Esophagus squamous epithelium (tissue), 5 donors: ENCODE data around the gene SARS2. TPM values are rescaled to one million over a fixed set of nuclear protein-coding genes. Genes with fewer than 3 reads are reported as not detected.

Experiments used
- DNase-seq: peaks from one replicate; lab custom pipeline; 2025; lab: John Stamatoyannopoulos, UW
- H3K27ac ChIP-seq, 4 donors: fragments of 200-600 bp; sonication (generic); one replicate each; pipeline ENCODE4 v1.5.1; 2016 to 2019; ENCODE audit warnings: mild to moderate bottlenecking in 1 of 4
- H3K27me3 ChIP-seq, 4 donors: fragments of 200-600 bp; sonication (generic); 1 replicate in 3 of 4; 2 replicates in 1 of 4; pipeline versions ENCODE4 v1.5.1 to v1.6.0; 2017 to 2021; ENCODE audit warnings: antibody characterized with exemption in 1 of 4
- H3K36me3 ChIP-seq, 3 donors: fragments of 200-600 bp; sonication (generic); one replicate each; pipeline ENCODE4 v1.5.1; 2016 to 2019
- H3K4me1 ChIP-seq, 3 donors: fragments of 200-600 bp; sonication (generic); one replicate each; pipeline ENCODE4 v1.5.1; 2017 to 2019
- H3K4me3 ChIP-seq, 4 donors: fragments of 200-600 bp; sonication (generic); 1 replicate in 3 of 4; 2 replicates in 1 of 4; pipeline ENCODE4 v1.5.1; 2016 to 2019; ENCODE audit warnings: mild to moderate bottlenecking in 2 of 4, moderate library complexity in 1 of 4
- H3K9me3 ChIP-seq, 3 donors: fragments of 200-600 bp; sonication (generic); one replicate each; pipeline ENCODE4 v1.5.1; 2016 to 2019
- POLR2A ChIP-seq, 4 donors: fragments of 450-650 bp; IDR thresholded peaks; one replicate each; pipeline ENCODE4 v1.6.1; 2017; ENCODE audit warnings: antibody characterized with exemption in 4 of 4, mild to moderate bottlenecking in 4 of 4, moderate library complexity in 3 of 4
- WGBS, 2 donors: methylation state at CpG; one replicate each; pipeline ENCODE4 v1.1.5; 2018; 5-methylcytosine and 5-hydroxymethylcytosine counted together
- intact Hi-C: fragments of 100-400 bp; cut with DNase I; formaldehyde crosslinking; loops from one replicate; pipeline ENCODE4 v1.15.0; 2022
- total RNA-seq, 4 donors: library from RNA; depleted of rRNA; stranded (reverse); fragments of >200 nt; gene quantifications; one replicate each; pipeline ENCODE4 v1.1.0, GENCODE V29; 2016
- TF ChIP-seq, protein P1 (sequence below), 6 experiments: fragments of 450-650 bp in 4 of 6; fragments of 200-600 bp in 2 of 6; sonication (generic) in 2 of 6; IDR thresholded peaks; one replicate each; pipeline ENCODE4 v1.5.1; 2016 to 2019; ENCODE audit warnings: antibody characterized with exemption in 6 of 6, mild to moderate bottlenecking in 4 of 6, moderate library complexity in 4 of 6
- donor health status: DM: yes; HTN: yes; CAD: no.

Gene SARS2
- total RNA-seq, 4 donors from 2014 or later: 21.2 to 32.7 (median 25.2) TPM

GRCh38 chr19:38956264-38956663, 25.7 kb upstream of the SARS2 start:
- DNase-seq: no peak
- intact Hi-C loops: no loop called here
- no peaks in the 10 kb centered on the region for H3K4me1 ChIP-seq
- TF ChIP-seq POLR2A (IDR thresholded peaks at IDR 0.05): no peak
- TF ChIP-seq, protein P1, sequence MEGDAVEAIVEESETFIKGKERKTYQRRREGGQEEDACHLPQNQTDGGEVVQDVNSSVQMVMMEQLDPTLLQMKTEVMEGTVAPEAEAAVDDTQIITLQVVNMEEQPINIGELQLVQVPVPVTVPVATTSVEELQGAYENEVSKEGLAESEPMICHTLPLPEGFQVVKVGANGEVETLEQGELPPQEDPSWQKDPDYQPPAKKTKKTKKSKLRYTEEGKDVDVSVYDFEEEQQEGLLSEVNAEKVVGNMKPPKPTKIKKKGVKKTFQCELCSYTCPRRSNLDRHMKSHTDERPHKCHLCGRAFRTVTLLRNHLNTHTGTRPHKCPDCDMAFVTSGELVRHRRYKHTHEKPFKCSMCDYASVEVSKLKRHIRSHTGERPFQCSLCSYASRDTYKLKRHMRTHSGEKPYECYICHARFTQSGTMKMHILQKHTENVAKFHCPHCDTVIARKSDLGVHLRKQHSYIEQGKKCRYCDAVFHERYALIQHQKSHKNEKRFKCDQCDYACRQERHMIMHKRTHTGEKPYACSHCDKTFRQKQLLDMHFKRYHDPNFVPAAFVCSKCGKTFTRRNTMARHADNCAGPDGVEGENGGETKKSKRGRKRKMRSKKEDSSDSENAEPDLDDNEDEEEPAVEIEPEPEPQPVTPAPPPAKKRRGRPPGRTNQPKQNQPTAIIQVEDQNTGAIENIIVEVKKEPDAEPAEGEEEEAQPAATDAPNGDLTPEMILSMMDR (IDR thresholded peaks at IDR 0.05): no peak
- no peak overlapping the region for H3K27ac ChIP-seq
- 86 to 88% methylated on average over 2 of the region's 2 CpGs for WGBS, 2 donors
- no peaks in the 10 kb centered on the region for H3K27me3 ChIP-seq
- peaks cover 0 to 9% (median 0%) of the 10 kb centered on the region in 3 donors for H3K36me3 ChIP-seq
- H3K9me3 ChIP-seq: no peaks in the 10 kb centered on the region
- H3K4me3 ChIP-seq: no peak overlapping the region

DNA sequence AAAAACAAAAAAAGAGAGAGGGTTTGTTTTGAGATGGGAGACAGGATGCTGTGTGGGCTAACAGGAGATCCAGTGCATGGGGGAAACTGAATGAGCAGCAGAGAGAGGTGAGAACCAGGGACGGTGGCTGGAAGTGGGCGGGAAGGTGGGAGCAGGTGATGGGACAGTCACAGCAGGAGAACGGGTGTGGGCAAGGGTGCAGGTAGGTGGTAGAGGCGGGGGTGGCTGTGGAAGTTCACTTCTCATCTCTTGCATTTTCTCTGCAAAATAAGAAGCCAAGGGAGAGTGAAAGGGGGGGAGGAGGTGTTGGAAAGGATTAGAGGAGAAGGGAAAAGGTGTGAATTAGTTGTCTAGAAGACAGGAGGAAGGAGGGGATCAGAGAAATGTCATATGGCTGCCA, 23.1 kb upstream of the SARS2 start:
- intact Hi-C loops: no loop called here
- peaks cover 0 to 9% (median 0%) of the 10 kb centered on the region in 3 donors for H3K36me3 ChIP-seq
- H3K4me1 ChIP-seq: peaks cover 6 to 14% (median 10%) of the 10 kb centered on the region in 3 donors
- 71 to 72% methylated on average over 4 of the region's 4 CpGs for WGBS, 2 donors
- no peaks in the 10 kb centered on the region for H3K27me3 ChIP-seq
- no peak overlapping the region for H3K27ac ChIP-seq
- H3K9me3 ChIP-seq: no peaks in the 10 kb centered on the region
- no peak for DNase-seq
- TF ChIP-seq, protein P1 (IDR thresholded peaks at IDR 0.05): no peak
- no peak for TF ChIP-seq POLR2A (IDR thresholded peaks at IDR 0.05)
- no peak overlapping the region for H3K4me3 ChIP-seq

DNA sequence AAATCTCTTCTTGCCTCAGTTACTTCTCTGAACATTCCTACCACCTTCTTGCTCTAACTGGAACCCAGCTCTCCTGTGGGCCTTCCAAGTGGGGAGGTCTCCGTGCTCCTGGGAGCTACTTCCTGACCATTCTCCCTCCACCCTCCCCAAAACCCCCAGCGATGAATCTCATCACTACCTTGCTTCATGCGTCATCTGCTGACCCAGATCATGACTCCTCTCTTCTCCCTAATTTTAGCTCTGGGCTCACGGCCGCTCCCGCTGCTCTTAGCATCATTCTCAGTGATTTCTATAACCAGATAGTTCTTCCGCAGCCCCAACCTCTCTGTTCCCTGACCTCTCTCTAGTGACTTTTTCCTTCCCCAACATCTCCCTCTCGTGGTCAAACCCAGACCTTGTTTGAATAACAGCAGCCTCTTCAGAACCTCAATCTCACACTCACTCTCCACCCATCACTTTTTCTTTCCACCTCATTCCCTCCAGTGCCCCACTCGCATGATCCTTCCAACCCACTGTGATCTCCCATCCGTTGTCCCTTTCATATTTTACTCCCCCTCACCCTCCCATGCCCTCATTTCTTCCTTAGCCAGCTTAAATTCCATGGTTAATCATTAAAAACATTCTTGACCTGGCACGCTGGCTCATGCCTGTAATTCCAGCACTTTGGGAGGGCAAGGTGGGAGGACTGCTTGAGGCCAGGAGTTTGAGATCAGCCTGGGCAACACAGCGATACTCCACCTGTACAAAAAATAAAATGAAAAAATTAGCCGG, 22.0 kb upstream of the SARS2 start:
- no peak for DNase-seq
- H3K4me1 ChIP-seq: peaks cover 6 to 14% (median 10%) of the 10 kb centered on the region in 3 donors
- 66 to 71% methylated on average over 11 to 13 of the region's 13 CpGs for WGBS, 2 donors
- no peaks in the 10 kb centered on the region for H3K9me3 ChIP-seq
- no peak for TF ChIP-seq POLR2A (IDR thresholded peaks at IDR 0.05)
- TF ChIP-seq, protein P1 (IDR thresholded peaks at IDR 0.05): peak in 1 of 6 experiments; percentile 13
- no peak overlapping the region for H3K27ac ChIP-seq
- no peaks in the 10 kb centered on the region for H3K27me3 ChIP-seq
- intact Hi-C loops: no loop called here
- peaks cover 0 to 6% (median 0%) of the 10 kb centered on the region in 3 donors for H3K36me3 ChIP-seq
- no peak overlapping the region for H3K4me3 ChIP-seq

DNA sequence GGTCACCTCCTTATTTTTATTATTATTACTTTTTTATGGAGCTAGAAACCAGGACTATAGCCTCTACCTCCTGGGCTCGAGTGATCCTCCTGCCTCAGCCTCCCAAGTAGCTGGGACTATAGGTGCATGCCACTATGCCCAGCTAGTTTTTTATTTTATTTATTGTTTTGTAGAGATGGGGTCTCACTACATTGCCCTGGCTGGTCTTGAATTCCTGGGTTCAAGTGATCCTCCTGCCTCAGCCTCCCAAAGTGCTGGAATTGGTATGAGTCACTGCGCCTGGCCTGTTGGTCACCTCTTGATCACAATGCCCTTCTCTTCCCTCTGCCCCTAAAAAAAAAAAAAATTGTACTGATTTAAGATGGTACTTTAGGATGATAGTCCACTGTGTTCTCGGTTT, 20.6 kb upstream of the SARS2 start:
- H3K27ac ChIP-seq: no peak overlapping the region
- H3K36me3 ChIP-seq: peaks cover 0 to 8% (median 0%) of the 10 kb centered on the region in 3 donors
- no peak for DNase-seq
- H3K27me3 ChIP-seq: no peaks in the 10 kb centered on the region
- H3K9me3 ChIP-seq: no peaks in the 10 kb centered on the region
- WGBS, 2 donors: 75 to 86% methylated on average over 3 of the region's 3 CpGs
- peaks cover 6 to 14% (median 10%) of the 10 kb centered on the region in 3 donors for H3K4me1 ChIP-seq
- H3K4me3 ChIP-seq: no peak overlapping the region
- intact Hi-C loops: no loop called here
- no peak for TF ChIP-seq POLR2A (IDR thresholded peaks at IDR 0.05)
- TF ChIP-seq, protein P1 (IDR thresholded peaks at IDR 0.05): no peak

DNA sequence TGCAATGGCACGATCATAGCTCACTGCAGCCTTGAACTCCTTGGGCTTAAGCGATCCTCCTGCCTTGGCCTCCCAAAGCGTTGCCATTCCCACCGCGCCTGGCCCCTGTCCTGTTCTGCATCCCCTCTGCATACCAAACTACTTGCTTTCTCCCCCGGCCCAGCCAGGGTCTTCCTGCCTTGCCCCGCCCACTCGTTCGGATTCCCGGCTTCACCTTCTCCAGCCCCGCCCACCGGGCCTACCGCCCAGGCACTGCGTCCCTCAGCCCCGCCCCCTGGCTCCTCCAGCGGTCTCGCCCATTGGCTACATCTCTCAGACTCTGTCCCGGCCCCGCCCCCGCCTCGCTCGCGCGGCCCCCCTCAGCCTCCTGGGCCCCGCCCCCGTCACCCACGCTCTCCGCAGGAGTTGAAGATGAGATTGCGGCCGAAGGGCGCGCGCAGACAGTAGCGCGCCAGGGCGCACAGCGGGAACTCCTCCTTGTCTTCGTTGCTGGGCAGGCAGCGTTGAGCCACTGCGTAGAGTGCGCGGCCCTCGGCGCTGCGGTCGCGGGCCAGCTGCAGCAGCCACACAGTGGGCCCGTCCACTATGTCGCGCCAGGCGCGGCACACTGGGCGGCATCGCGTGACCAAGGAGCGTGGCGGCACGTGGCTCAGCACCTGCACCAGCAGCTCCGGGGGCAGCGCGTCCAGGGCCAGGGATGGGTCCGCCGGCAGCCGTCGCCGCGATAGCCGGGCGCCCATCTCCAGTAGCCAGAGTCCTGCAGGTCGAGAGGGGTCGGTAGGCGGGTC, 19.2 kb upstream of the SARS2 start:
- TF ChIP-seq POLR2A (IDR thresholded peaks at IDR 0.05): no peak
- TF ChIP-seq, protein P1 (IDR thresholded peaks at IDR 0.05): no peak
- WGBS, 2 donors: 12 to 16% methylated on average over 31 to 38 of the region's 72 CpGs
- Histone ChIP-seq H3K27ac (no peak overlapping the region), H3K4me1 (peaks cover 6 to 14% (median 10%) of the 10 kb centered on the region in 3 donors), H3K36me3 (peaks cover 0 to 13% (median 0%) of the 10 kb centered on the region in 3 donors), H3K4me3 (peak overlapping the region; percentile 17 to 64 (median 40)), H3K27me3 (no peaks in the 10 kb centered on the region), H3K9me3 (no peaks in the 10 kb centered on the region)
- DNase-seq: no peak
- intact Hi-C loops: no loop called here
